HCT116 (cell line): ENCODE measurements around the gene PTX4. TPM values are rescaled to one million over a fixed set of nuclear protein-coding genes. Genes with fewer than 3 reads are reported as not detected.

Experiments used
- ATAC-seq: fragments of 200-7000 bp; cut with Tn5 transposase; 2 replicates; pipeline ENCODE4 v1.9.1; 2020; ENCODE audit warnings: mild to moderate bottlenecking, moderate library complexity
- BruUV-seq: library from RNA; stranded (reverse); fragments of 400-500 nt; replicated peaks from 2 replicates; lab custom pipeline; 2021; lab: Mats Ljungman, UMichigan
- CTCF ChIA-PET: fragments of 300-600 bp; sonication (Branson Sonifier 250); formaldehyde crosslinking; loops from one replicate; lab custom pipeline; 2021; ENCODE audit warnings: antibody characterized with exemption; lab: Charles Lee
- POLR2A ChIA-PET: fragments of 300-600, 350-600 bp; sonication (Branson Sonifier 250); formaldehyde crosslinking; loops from one replicate; lab custom pipeline; 2021; ENCODE audit warnings: antibody characterized with exemption; lab: Charles Lee
- RAD21 ChIA-PET, 2 experiments: fragments of 300-600 bp; sonication (Branson Sonifier 250); formaldehyde crosslinking; loops; one replicate each; lab custom pipeline; 2023; ENCODE audit warnings: low total read pairs in 2 of 2; ENCODE audit not compliant: uncharacterized antibody in 2 of 2, unreplicated experiment in 2 of 2, low non-redundant PET in 1 of 2; lab: Charles Lee
- DNase-seq: peaks from one replicate; pipeline ENCODE4 v3.0.0-alpha.2; 2010; ENCODE audit warnings: low read depth, low spot score
- H2AFZ ChIP-seq: fragments of 200-600 bp; shearing (Covaris generic), sonication (generic); 2 replicates; pipeline ENCODE4 v1.6.1; 2017; ENCODE audit warnings: low read depth, mixed run types, mixed read lengths, antibody characterized with exemption, low read length; ENCODE audit not compliant: poor library complexity, severe bottlenecking
- H3K27ac ChIP-seq: 2 replicates; pipeline ENCODE4 v1.5.1; 2012; ENCODE audit warnings: low read depth, low read length
- H3K27me3 ChIP-seq: fragments of 200-600 bp; sonication (generic); 2 replicates; pipeline ENCODE4 v1.6.1; 2016; ENCODE audit warnings: mixed run types, low read length, mixed read lengths; ENCODE audit not compliant: insufficient read depth
- H3K36me3 ChIP-seq, 2 experiments: fragments of 200-500 bp in 1 of 2; fragments of 200-600 bp in 1 of 2; sonication (Bioruptor generic) in 1 of 2; sonication (generic) in 1 of 2; 2 replicates each; pipeline versions ENCODE4 v1.5.1 to v1.6.1; 2014 to 2016; ENCODE audit warnings: low read length in 2 of 2, inconsistent platforms in 1 of 2, mixed read lengths in 1 of 2, mixed run types in 1 of 2; ENCODE audit not compliant: insufficient read depth in 2 of 2, control insufficient read depth in 1 of 2
- H3K4me1 ChIP-seq, 2 experiments: fragments of 200-600 bp in 1 of 2; sonication (generic) in 1 of 2; 2 replicates each; pipeline versions ENCODE4 v1.5.1 to v1.6.1; 2012 to 2017; ENCODE audit warnings: low read length in 2 of 2, inconsistent platforms in 1 of 2, mild to moderate bottlenecking in 1 of 2, mixed read lengths in 1 of 2, mixed run types in 1 of 2, moderate library complexity in 1 of 2; ENCODE audit not compliant: insufficient read depth in 2 of 2, control insufficient read depth in 1 of 2
- H3K4me2 ChIP-seq: fragments of 200-600 bp; sonication (generic); 2 replicates; pipeline ENCODE4 v1.6.1; 2017; ENCODE audit warnings: mixed run types, low read length, mixed read lengths
- H3K4me3 ChIP-seq, 2 experiments: fragments of 200-600 bp in 1 of 2; sonication (generic) in 1 of 2; replicated peaks in 1 of 2; 2 replicates each; pipeline ENCODE4 v1.5.1; 2011 to 2016; ENCODE audit warnings: low read length in 2 of 2, control low read depth in 1 of 2, low read depth in 1 of 2, mild to moderate bottlenecking in 1 of 2, mixed read lengths in 1 of 2, mixed run types in 1 of 2
- H3K79me2 ChIP-seq: fragments of 200-600 bp; sonication (generic); 2 replicates; pipeline ENCODE4 v1.6.1; 2017; ENCODE audit warnings: mild to moderate bottlenecking, mixed run types, low read length, moderate library complexity, mixed read lengths; ENCODE audit not compliant: insufficient read depth
- H3K9ac ChIP-seq: fragments of 200-600 bp; sonication (generic); 2 replicates; pipeline ENCODE4 v1.6.1; 2016; ENCODE audit warnings: low read length, mixed read lengths
- H3K9me2 ChIP-seq: fragments of 200-600 bp; sonication (generic), shearing (Covaris generic); 2 replicates; pipeline ENCODE4 v1.6.1; 2017; ENCODE audit warnings: mixed run types, mild to moderate bottlenecking, moderate library complexity; ENCODE audit not compliant: insufficient read depth
- H3K9me3 ChIP-seq, 2 experiments: fragments of 200-500 bp in 1 of 2; fragments of 200-600 bp in 1 of 2; sonication (Bioruptor generic) in 1 of 2; sonication (generic) in 1 of 2; 2 replicates each; pipeline ENCODE4 v1.6.1; 2014 to 2017; ENCODE audit warnings: low read length in 2 of 2, mixed read lengths in 2 of 2, inconsistent platforms in 1 of 2, low read depth in 1 of 2, mild to moderate bottlenecking in 1 of 2, mixed run types in 1 of 2, moderate library complexity in 1 of 2; ENCODE audit not compliant: control insufficient read depth in 1 of 2, insufficient read depth in 1 of 2
- H4K20me1 ChIP-seq: fragments of 200-600 bp; sonication (generic), shearing (Covaris generic); 2 replicates; pipeline ENCODE4 v1.6.1; 2017; ENCODE audit warnings: mixed run types, mild to moderate bottlenecking, moderate library complexity; ENCODE audit not compliant: insufficient read depth
- CBX3 ChIP-seq: IDR thresholded peaks from 2 replicates; pipeline ENCODE4 v1.6.1; 2012; ENCODE audit warnings: low read depth
- CTCF ChIP-seq, 3 experiments: fragments of 200-600 bp in 1 of 3; sonication (generic) in 1 of 3; IDR thresholded peaks in 2 of 3; conservative IDR thresholded peaks in 1 of 3; 2 replicates each; pipeline ENCODE4 v1.5.1; 2012 to 2017; ENCODE audit warnings: low read depth in 2 of 3, low read length in 2 of 3, antibody characterized with exemption in 1 of 3, borderline replicate concordance in 1 of 3, control low read depth in 1 of 3, mild to moderate bottlenecking in 1 of 3, mixed read lengths in 1 of 3, mixed run types in 1 of 3, moderate library complexity in 1 of 3; ENCODE audit not compliant: insufficient read depth in 1 of 3
- ELF1 ChIP-seq: IDR thresholded peaks from 2 replicates; pipeline ENCODE4 v1.6.1; 2012; ENCODE audit warnings: low read depth, borderline replicate concordance
- EZH2phosphoT487 ChIP-seq: fragments of 200-600 bp; IDR thresholded peaks from 2 replicates; pipeline ENCODE4 v1.6.1; 2018; ENCODE audit warnings: antibody characterized with exemption, borderline replicate concordance
- FOSL1 ChIP-seq: IDR thresholded peaks from 2 replicates; pipeline ENCODE4 v1.6.1; 2012; ENCODE audit warnings: low read depth
- MAX ChIP-seq: IDR thresholded peaks from 2 replicates; pipeline ENCODE4 v1.6.1; 2012
- POLR2A ChIP-seq: IDR thresholded peaks from 2 replicates; pipeline ENCODE4 v1.7.0; 2011; ENCODE audit warnings: borderline replicate concordance; ENCODE audit not compliant: insufficient read depth, insufficient read length; ENCODE audit errors: extremely low read depth
- TCF7L2 ChIP-seq: IDR thresholded peaks from 2 replicates; pipeline ENCODE4 v1.7.0; 2011; ENCODE audit warnings: borderline replicate concordance, inconsistent platforms; ENCODE audit not compliant: insufficient read depth, insufficient read length; ENCODE audit errors: extremely low read depth
- ZBTB33 ChIP-seq: IDR thresholded peaks from 2 replicates; pipeline ENCODE4 v1.6.1; 2011; ENCODE audit warnings: mild to moderate bottlenecking, low read length, moderate library complexity; ENCODE audit not compliant: insufficient replicate concordance; ENCODE audit errors: extremely low read depth
- ZNF274 ChIP-seq: fragments of 200-500 bp; sonication (Bioruptor generic); IDR thresholded peaks from 2 replicates; pipeline ENCODE4 v1.6.1; 2014; ENCODE audit warnings: mild to moderate bottlenecking, low read depth, low read length, inconsistent platforms
- intact Hi-C: fragments of 100-400 bp; cut with micrococcal nuclease; formaldehyde crosslinking; loops from 2 replicates; pipeline ENCODE4 v1.10.0; 2022
- total RNA-seq: library from RNA; stranded (reverse); gene quantifications from one replicate; pipeline ENCODE4 v1.2.1, GENCODE V29; 2021; ENCODE audit not compliant: unreplicated experiment

The PTX4 gene
- total RNA-seq, 1 experiment from 2014 or later, result not detected

GRCh38 chr16:1439058-1439698 is 49.6 kb downstream of the PTX4 start (continued):
- TF ChIP-seq ZBTB33 (no peak), ELF1 (no peak), CTCF (IDR thresholded peaks at IDR 0.05 in 2 of 3, conservative IDR thresholded peaks at IDR 0.05 in 1 of 3; ENCODE audit: borderline replicate concordance in 1 of 3, insufficient read depth in 1 of 3, low read depth in 2 of 3, low read length in 2 of 3) (no peak), EZH2phosphoT487 (no peak)
- TF ChIP-seq, all 23 proteins: peak for 0

GRCh38 chr16:1438229-1439057 is 50.3 kb downstream of the PTX4 start:
- Histone ChIP-seq H3K27ac (no peak overlapping the region), H3K27me3 (no peaks in the 10 kb centered on the region)
- TF ChIP-seq MAX (no peak), ZNF274 (no peak), CBX3 (no peak), FOSL1 (no peak), TCF7L2 (no peak), POLR2A (no peak)
- TF ChIP-seq, all 23 proteins: peak for 0
- H3K4me3 ChIP-seq, result no peak overlapping the region
- RAD21 ChIA-PET, result no interaction called here
- no peaks in the 10 kb centered on the region for H3K9me3 ChIP-seq
- ATAC-seq (no peak), DNase-seq (no peak)
- no peaks in the 10 kb centered on the region for H4K20me1 ChIP-seq
- H3K4me1 ChIP-seq, result no peaks in the 10 kb centered on the region
- H2AFZ ChIP-seq, result no peak overlapping the region
- intact Hi-C loops, result no loop called here
- H3K9ac ChIP-seq, result no peak overlapping the region
- H3K36me3 ChIP-seq, result no peaks in the 10 kb centered on the region
- H3K4me2 ChIP-seq, result no peak overlapping the region
- POLR2A ChIA-PET, result no interaction called here
- CTCF ChIA-PET, result no interaction called here
- H3K9me2 ChIP-seq, result no peaks in the 10 kb centered on the region
- no TSS peak for BruUV-seq
- H3K79me2 ChIP-seq, result no peaks in the 10 kb centered on the region
